ENCODE measurements around the gene SIGLECL1.
"Not testable (repeated sequence)": the region's sequence is repeated elsewhere in the genome, so short reads cannot be mapped to it uniquely, and the experiment has no call there.

SIGLECL1 gene

DNA sequence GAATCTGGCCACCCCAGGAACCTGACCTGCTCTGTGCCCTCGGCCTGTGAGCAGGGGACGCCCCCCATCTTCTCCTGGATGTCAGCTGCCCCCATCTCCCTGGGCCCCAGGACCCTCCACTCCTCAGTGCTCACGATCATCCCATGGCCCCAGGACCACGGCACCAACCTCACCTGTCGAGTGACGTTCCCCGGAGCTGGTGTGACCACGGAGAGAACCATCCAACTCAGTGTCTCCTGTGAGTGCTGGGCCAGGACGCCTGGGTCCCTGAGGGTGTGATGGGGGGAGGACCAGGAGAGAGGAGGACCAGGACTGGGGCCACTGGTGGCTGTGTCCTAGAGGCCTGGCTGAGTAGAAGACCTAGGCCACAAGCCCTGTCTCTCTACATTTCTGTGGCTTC is 39.0 kb upstream of the SIGLECL1 start:
- in situ Hi-C loops (cut with HindIII; ENCODE audit: low sequenced_read_pairs): no loop called here
- H3K4me3 ChIP-seq (ENCODE audit: low read depth, low read length): no peak overlapping the region
- DNase-seq (ENCODE audit: low read depth): no peak
- TF ChIP-seq, protein P1, sequence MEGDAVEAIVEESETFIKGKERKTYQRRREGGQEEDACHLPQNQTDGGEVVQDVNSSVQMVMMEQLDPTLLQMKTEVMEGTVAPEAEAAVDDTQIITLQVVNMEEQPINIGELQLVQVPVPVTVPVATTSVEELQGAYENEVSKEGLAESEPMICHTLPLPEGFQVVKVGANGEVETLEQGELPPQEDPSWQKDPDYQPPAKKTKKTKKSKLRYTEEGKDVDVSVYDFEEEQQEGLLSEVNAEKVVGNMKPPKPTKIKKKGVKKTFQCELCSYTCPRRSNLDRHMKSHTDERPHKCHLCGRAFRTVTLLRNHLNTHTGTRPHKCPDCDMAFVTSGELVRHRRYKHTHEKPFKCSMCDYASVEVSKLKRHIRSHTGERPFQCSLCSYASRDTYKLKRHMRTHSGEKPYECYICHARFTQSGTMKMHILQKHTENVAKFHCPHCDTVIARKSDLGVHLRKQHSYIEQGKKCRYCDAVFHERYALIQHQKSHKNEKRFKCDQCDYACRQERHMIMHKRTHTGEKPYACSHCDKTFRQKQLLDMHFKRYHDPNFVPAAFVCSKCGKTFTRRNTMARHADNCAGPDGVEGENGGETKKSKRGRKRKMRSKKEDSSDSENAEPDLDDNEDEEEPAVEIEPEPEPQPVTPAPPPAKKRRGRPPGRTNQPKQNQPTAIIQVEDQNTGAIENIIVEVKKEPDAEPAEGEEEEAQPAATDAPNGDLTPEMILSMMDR (IDR thresholded peaks at IDR 0.05; ENCODE audit: low read depth, low read length, missing control alignments): no peak

DNA sequence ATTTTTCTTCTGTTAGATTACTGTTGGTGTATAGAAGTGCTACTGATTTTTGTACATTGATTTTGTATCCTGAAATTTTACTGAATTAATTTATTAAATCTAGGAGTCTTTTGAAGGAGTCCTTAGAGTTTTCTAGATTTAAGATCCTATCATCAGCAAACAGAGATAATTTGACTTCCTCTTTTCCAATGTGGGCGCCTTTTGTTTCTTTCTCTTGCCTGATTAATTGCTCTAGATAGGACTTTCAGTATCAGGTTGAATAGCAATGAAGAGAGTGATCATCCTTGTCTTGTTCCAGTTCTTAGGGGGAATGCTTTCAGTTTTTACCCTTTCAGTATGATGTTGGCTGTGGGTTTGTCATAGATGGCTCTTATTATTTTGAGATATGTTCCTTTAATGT is 31.6 kb upstream of the SIGLECL1 start:
- in situ Hi-C loops (cut with HindIII; ENCODE audit: low sequenced_read_pairs): no loop called here
- TF ChIP-seq, protein P1 (IDR thresholded peaks at IDR 0.05; ENCODE audit: low read depth, low read length, missing control alignments): no peak
- no peak for DNase-seq (ENCODE audit: low read depth)

DNA sequence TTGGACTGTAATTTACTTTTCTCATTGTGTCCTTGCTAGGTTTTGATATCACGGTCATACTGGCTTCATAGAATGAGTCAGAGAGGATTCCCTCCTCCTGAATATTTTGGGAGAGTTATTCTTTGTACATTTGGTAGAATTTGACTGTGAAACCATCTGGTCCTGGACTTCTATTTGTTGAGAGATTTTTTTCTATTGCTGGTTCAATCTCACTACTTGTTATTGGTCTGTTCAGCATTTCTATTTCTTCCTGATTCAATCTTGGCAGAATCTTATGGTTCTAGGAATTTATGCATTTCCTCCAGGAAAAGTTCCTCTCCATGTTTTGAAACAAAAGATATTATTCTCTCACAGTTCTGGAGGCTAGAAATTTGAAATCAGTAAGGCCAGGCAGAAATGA is 30.9 kb upstream of the SIGLECL1 start:
- no peak for DNase-seq (ENCODE audit: low read depth)
- TF ChIP-seq, protein P1 (IDR thresholded peaks at IDR 0.05; ENCODE audit: low read depth, low read length, missing control alignments): no peak
- no peak overlapping the region for H3K4me3 ChIP-seq (ENCODE audit: low read depth, low read length)
- in situ Hi-C loops (cut with HindIII; ENCODE audit: low sequenced_read_pairs): no loop called here

More for the DNA sequence above, 31.6 kb upstream of the SIGLECL1 start:
- no peak overlapping the region for H3K4me3 ChIP-seq (ENCODE audit: low read depth, low read length)

DNA sequence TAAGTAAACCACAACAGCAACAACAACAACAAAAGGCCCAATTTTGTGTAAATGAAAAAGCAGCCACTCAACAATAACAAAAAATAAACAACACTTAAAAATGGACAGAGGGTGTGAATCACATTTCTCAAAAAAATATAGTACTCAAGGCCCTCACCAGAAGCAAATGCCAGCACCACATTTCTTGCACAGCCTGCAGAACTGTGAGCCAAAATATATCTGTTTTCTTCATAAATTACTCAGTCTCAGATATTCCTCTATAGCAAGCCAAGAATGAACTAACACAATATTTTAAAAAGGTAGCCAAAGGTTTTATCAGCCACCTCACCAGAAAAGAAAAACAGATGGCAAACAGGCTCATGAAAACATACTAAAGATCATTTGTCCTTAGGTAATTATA is 29.9 kb upstream of the SIGLECL1 start:
- DNase-seq (ENCODE audit: low read depth): no peak
- H3K4me3 ChIP-seq (ENCODE audit: low read depth, low read length): no peak overlapping the region
- in situ Hi-C loops (cut with HindIII; ENCODE audit: low sequenced_read_pairs): no loop called here
- TF ChIP-seq, protein P1 (IDR thresholded peaks at IDR 0.05; ENCODE audit: low read depth, low read length, missing control alignments): no peak

DNA sequence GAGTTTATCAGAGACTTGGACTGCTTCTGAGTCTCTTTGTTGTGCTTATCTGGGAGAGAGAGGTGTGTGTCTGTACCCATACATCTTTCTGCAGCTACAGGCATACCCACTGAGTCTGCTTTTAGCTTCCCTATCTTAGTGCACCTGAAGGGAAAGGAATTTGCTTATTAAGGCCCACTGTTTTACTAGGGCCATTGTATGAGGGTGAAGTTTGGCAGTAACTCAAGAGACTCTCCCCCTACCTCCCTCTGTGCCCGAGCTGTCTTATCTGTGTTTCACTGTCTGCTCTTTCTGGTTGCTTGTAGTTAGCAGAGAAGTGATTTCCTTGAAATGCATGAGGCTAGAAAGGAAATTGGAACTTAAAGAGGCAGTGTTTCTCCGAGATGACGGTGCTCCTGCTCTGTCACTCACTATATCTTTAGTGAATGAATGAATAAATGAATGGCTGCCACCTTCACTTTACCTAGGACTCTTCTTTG is 26.7 kb upstream of the SIGLECL1 start:
- DNase-seq (ENCODE audit: low read depth): no peak
- in situ Hi-C loops (cut with HindIII; ENCODE audit: low sequenced_read_pairs): no loop called here
- H3K4me3 ChIP-seq (ENCODE audit: low read depth, low read length): no peak overlapping the region
- TF ChIP-seq, protein P1 (IDR thresholded peaks at IDR 0.05; ENCODE audit: low read depth, low read length, missing control alignments): no peak

DNA sequence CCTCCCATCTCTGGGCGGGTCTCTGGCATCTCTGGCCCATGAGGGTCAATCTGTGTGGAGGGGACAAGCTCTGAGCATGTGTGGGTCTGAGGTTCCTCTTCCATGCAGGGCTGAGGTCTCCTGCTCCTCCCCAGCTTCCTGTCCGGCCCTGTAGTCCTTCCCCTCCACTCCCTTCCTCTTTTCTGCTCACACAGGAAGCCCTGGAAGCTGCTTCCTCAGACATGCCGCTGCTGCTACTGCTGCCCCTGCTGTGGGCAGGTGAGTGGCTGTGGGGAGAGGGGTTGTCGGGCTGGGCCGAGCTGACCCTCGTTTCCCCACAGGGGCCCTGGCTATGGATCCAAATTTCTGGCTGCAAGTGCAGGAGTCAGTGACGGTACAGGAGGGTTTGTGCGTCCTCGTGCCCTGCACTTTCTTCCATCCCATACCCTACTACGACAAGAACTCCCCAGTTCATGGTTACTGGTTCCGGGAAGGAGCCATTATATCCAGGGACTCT is 25.9 kb upstream of the SIGLECL1 start, which contains the start of gene CD33:
TSS of gene CD33 (plus strand) at position 183 of the 496 bp plus-strand sequence. CDS start at position 222, 39 bp downstream.
- H3K4me3 ChIP-seq (ENCODE audit: low read depth, low read length); DNase-seq (ENCODE audit: low read depth); in situ Hi-C loops (cut with HindIII; ENCODE audit: low sequenced_read_pairs): not testable (repeated sequence)

DNA sequence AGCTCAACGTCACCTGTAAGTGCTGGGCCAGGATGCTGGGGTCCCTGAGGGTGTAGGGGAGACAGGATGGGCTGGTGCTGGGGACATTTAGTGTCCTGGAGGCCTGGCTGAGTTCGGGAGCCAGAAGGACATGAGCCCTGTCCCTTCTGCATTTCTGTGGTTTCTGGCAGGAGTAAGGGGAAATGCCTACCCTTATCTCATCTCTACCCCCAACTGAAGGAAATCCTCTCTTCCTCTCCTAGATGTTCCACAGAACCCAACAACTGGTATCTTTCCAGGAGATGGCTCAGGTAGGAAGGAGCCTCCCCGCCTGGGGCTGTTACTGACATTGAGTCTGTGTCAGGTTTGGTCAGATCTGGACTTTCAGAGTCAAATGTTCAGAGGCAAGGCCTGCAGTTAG is 24.8 kb upstream of the SIGLECL1 start:
- DNase-seq (ENCODE audit: low read depth): no peak
- in situ Hi-C loops (cut with HindIII; ENCODE audit: low sequenced_read_pairs): no loop called here

More for the DNA sequence above, 24.8 kb upstream of the SIGLECL1 start:
- TF ChIP-seq, protein P1 (IDR thresholded peaks at IDR 0.05; ENCODE audit: low read depth, low read length, missing control alignments): no peak
- H3K4me3 ChIP-seq (ENCODE audit: low read depth, low read length): no peak overlapping the region

All from astrocyte of the cerebellum (primary cell).